Uterus (tissue), 2 donors: Measurements from ENCODE around the gene ZNF19.

Experiments used
- POLR2A ChIP-seq, 2 donors: fragments of 450-650 bp; IDR thresholded peaks; one replicate each; pipeline ENCODE4 v1.6.1; 2016; ENCODE audit warnings: antibody characterized with exemption in 2 of 2, mild to moderate bottlenecking in 1 of 2, moderate library complexity in 1 of 2
- TF ChIP-seq, protein P1 (sequence below), 4 experiments: fragments of 200-600 bp in 2 of 4; fragments of 450-650 bp in 2 of 4; sonication (generic) in 2 of 4; IDR thresholded peaks; one replicate each; pipeline ENCODE4 v1.5.1; 2016 to 2019; ENCODE audit warnings: antibody characterized with exemption in 4 of 4, mild to moderate bottlenecking in 2 of 4, moderate library complexity in 1 of 4

DNA sequence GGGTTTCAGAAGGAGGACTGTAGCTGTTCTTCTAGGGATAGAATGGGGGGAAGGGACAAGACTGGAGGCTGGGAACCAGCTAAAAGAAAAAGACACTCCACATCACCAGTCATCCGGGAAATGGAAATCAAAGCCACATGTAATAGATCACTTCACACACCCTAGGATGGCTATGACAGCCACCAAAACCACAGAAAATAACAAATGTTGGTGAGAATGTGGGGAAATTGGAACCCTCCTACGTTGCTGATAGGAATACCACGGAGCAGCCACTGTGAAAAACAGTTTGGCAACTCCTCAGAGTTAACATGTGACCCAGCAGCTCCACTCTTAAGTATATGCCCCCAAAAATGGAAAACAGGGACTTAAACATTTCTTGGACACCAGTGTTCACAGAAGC lies 49.6 kb downstream of the ZNF19 start:
- TF ChIP-seq, protein P1, sequence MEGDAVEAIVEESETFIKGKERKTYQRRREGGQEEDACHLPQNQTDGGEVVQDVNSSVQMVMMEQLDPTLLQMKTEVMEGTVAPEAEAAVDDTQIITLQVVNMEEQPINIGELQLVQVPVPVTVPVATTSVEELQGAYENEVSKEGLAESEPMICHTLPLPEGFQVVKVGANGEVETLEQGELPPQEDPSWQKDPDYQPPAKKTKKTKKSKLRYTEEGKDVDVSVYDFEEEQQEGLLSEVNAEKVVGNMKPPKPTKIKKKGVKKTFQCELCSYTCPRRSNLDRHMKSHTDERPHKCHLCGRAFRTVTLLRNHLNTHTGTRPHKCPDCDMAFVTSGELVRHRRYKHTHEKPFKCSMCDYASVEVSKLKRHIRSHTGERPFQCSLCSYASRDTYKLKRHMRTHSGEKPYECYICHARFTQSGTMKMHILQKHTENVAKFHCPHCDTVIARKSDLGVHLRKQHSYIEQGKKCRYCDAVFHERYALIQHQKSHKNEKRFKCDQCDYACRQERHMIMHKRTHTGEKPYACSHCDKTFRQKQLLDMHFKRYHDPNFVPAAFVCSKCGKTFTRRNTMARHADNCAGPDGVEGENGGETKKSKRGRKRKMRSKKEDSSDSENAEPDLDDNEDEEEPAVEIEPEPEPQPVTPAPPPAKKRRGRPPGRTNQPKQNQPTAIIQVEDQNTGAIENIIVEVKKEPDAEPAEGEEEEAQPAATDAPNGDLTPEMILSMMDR (IDR thresholded peaks at IDR 0.05) = no peak
- TF ChIP-seq POLR2A (IDR thresholded peaks at IDR 0.05) = no peak
